K562 (cell line): Measurements from ENCODE around the gene RXRB. TPM values are rescaled to one million over a fixed set of nuclear protein-coding genes. Genes with fewer than 3 reads are reported as not detected.

Experiments used
- AFF1 ChIP-seq, 2 experiments: fragments of 450-650 bp; IDR thresholded peaks; 2 replicates each; pipeline ENCODE4 v1.6.1; 2018; ENCODE audit warnings: mild to moderate bottlenecking in 2 of 2, low read depth in 1 of 2; ENCODE audit not compliant: partially characterized antibody in 2 of 2
- BRD4 ChIP-seq: fragments of 200-600 bp; sonication (generic); IDR thresholded peaks from 2 replicates; pipeline ENCODE4 v1.6.1; 2017; ENCODE audit warnings: inconsistent platforms
- CTCF ChIP-seq, 3 experiments: IDR thresholded peaks in 2 of 3; conservative IDR thresholded peaks in 1 of 3; 2 replicates each; pipeline ENCODE4 v1.5.1; 2011 to 2012; ENCODE audit warnings: low read length in 3 of 3, mild to moderate bottlenecking in 3 of 3, control low read depth in 2 of 3, improper control_type of control experiment in 1 of 3, inconsistent platforms in 1 of 3, low read depth in 1 of 3, mixed read lengths in 1 of 3, moderate library complexity in 1 of 3; ENCODE audit not compliant: insufficient read depth in 2 of 3
- GTF2A2 ChIP-seq: IDR thresholded peaks from 2 replicates; pipeline ENCODE4 v1.6.1; 2016; ENCODE audit warnings: mild to moderate bottlenecking, missing genetic modification characterization, missing compliant biosample characterization
- IRF2 ChIP-seq: sonication (generic); formaldehyde crosslinking; IDR thresholded peaks from 2 replicates; pipeline ENCODE4 v1.8.1; 2022; ENCODE audit warnings: mild to moderate bottlenecking, missing genetic modification reagents
- KAT8 ChIP-seq: fragments of 450-650 bp; IDR thresholded peaks from 2 replicates; pipeline ENCODE4 v1.6.1; 2016; ENCODE audit warnings: low read depth, mild to moderate bottlenecking
- PHB ChIP-seq: fragments of 250-450 bp; sonication (Bioruptor Pico); IDR thresholded peaks from 2 replicates; pipeline ENCODE4 v1.5.0; 2021
- POLR2H ChIP-seq: IDR thresholded peaks from 2 replicates; pipeline ENCODE4 v1.6.1; 2016; ENCODE audit warnings: missing genetic modification characterization, low read depth, mild to moderate bottlenecking, control low read depth, missing compliant biosample characterization, moderate library complexity
- RBM22 ChIP-seq: fragments of 200-400 bp; formaldehyde crosslinking; IDR thresholded peaks from 2 replicates; pipeline ENCODE4 v1.6.1; 2018; ENCODE audit warnings: low read length, low read depth; ENCODE audit not compliant: poor library complexity, severe bottlenecking
- SP2 ChIP-seq: IDR thresholded peaks from 2 replicates; pipeline ENCODE4 v1.6.1; 2011; ENCODE audit warnings: mild to moderate bottlenecking, low read depth, low read length, moderate library complexity; ENCODE audit not compliant: poor library complexity, severe bottlenecking; ENCODE audit errors: extremely low read depth
- SRSF1 ChIP-seq: fragments of 200-400 bp; formaldehyde crosslinking; IDR thresholded peaks from 2 replicates; pipeline ENCODE4 v1.6.1; 2017; ENCODE audit warnings: mild to moderate bottlenecking, low read depth, low read length, moderate library complexity
- U2AF1 ChIP-seq: fragments of 200-400 bp; formaldehyde crosslinking; optimal IDR thresholded peaks from 2 replicates; pipeline ENCODE3; 2017; ENCODE audit warnings: mild to moderate bottlenecking, low read depth, low read length, moderate library complexity
- ZBTB12 ChIP-seq: fragments of 250-450 bp; sonication (Bioruptor Pico); IDR thresholded peaks from 2 replicates; pipeline ENCODE4 v1.4.0; 2020
- ZFP1 ChIP-seq: fragments of 450-650 bp; formaldehyde crosslinking; IDR thresholded peaks from 2 replicates; pipeline ENCODE4 v1.4.0; 2020; ENCODE audit warnings: mild to moderate bottlenecking, mixed read lengths
- ZNF140 ChIP-seq: fragments of 250-450 bp; sonication (Bioruptor Pico); IDR thresholded peaks from 2 replicates; pipeline ENCODE4 v1.8.0; 2021; ENCODE audit warnings: moderate library complexity, mild to moderate bottlenecking, inconsistent platforms
- ZNF23 ChIP-seq: fragments of 250-450 bp; sonication (Bioruptor Pico); IDR thresholded peaks from 2 replicates; pipeline ENCODE4 v1.4.0; 2020; ENCODE audit warnings: mild to moderate bottlenecking
- ZNF699 ChIP-seq: fragments of 250-450 bp; sonication (Bioruptor Pico); IDR thresholded peaks from 2 replicates; pipeline ENCODE4 v1.8.0; 2021; ENCODE audit warnings: mild to moderate bottlenecking, moderate library complexity; ENCODE audit not compliant: insufficient replicate concordance
- ZNF740 ChIP-seq, 3 experiments: fragments of 200-800 bp in 1 of 3; sonication (Bioruptor generic) in 1 of 3; sonication (generic) in 1 of 3; formaldehyde crosslinking in 1 of 3; IDR thresholded peaks; 2 replicates each; pipeline versions ENCODE4 v1.6.1 to v1.8.0; 2016 to 2022; ENCODE audit warnings: mild to moderate bottlenecking in 2 of 3, missing compliant biosample characterization in 2 of 3, missing genetic modification characterization in 2 of 3, missing genetic modification reagents in 1 of 3
- polyA plus RNA-seq, 8 experiments: library from polyadenylated mRNA; depleted of rRNA in 4 of 8; stranded (reverse) in 5 of 8; unstranded in 3 of 8; fragments of >200 nt; fragmentation: Nextera tagmentation in 2 of 8; fragmentation: Illumina TruSeq in 1 of 8; extraction: Ambion mirVana in 2 of 8; extraction: Trizol in 1 of 8; gene quantifications; 2 replicates each; pipeline versions ENCODE4 v1.2.1 to v1.2.3, GENCODE V29; 2011 to 2014; ENCODE audit warnings: inconsistent platforms in 1 of 8, missing spikeins in 1 of 8
- total RNA-seq, 7 experiments: library from RNA; depleted of rRNA in 6 of 7; stranded (reverse); fragments of >200 nt in 6 of 7; fragmentation: Illumina TruSeq in 2 of 7; extraction: Trizol in 2 of 7; gene quantifications; 2 replicates each; pipeline versions ENCODE4 v1.2.1 to v1.2.3, GENCODE V29; 2011 to 2021; ENCODE audit warnings: low replicate concordance in 1 of 7

Gene RXRB
- total and polyA plus RNA-seq, 9 of the 15 experiments (the other 6 are each of a cell fraction or from before 2014, with no cell fraction given), result 0.76 to 35.5 (median 18.4) TPM

GRCh38 chr6:33197431-33198048 is 2.9 kb downstream of the RXRB start (continued):
- TF ChIP-seq RBM22 (no peak), ZFP1 (no peak), U2AF1 (no peak), POLR2H (tag) (no peak), PHB (no peak), ZNF23 (CRISPR knock-in tag) (no peak), ZNF140 (no peak), IRF2 (CRISPR knock-in tag) (no peak), KAT8 (no peak), BRD4 (no peak), ZNF699 (no peak), ZNF740 (CRISPR knock-in tag; IDR thresholded peaks at IDR 0.05) (no peak), ZNF740 (tag; IDR thresholded peaks at IDR 0.05) (no peak), SRSF1 (no peak), ZBTB12 (CRISPR knock-in tag) (no peak), GTF2A2 (tag) (no peak), AFF1 (IDR thresholded peaks at IDR 0.05; ENCODE audit: low read depth in 1 of 2, partially characterized antibody in 2 of 2) (no peak), SP2 (no peak), CTCF (IDR thresholded peaks at IDR 0.05 in 2 of 3, conservative IDR thresholded peaks at IDR 0.05 in 1 of 3; ENCODE audit: insufficient read depth in 2 of 3, low read depth in 1 of 3, low read length in 3 of 3) (peak; percentile 80 to 93 (median 90))
